ENCODE measurements around the gene RHBG. TPM values are rescaled to one million over a fixed set of nuclear protein-coding genes. Genes with fewer than 3 reads are reported as not detected.

RHBG gene
- total and polyA plus RNA-seq, 2 donors (not counting 3 experiments of a cell fraction or from before 2014, with no cell fraction given): not detected

DNA sequence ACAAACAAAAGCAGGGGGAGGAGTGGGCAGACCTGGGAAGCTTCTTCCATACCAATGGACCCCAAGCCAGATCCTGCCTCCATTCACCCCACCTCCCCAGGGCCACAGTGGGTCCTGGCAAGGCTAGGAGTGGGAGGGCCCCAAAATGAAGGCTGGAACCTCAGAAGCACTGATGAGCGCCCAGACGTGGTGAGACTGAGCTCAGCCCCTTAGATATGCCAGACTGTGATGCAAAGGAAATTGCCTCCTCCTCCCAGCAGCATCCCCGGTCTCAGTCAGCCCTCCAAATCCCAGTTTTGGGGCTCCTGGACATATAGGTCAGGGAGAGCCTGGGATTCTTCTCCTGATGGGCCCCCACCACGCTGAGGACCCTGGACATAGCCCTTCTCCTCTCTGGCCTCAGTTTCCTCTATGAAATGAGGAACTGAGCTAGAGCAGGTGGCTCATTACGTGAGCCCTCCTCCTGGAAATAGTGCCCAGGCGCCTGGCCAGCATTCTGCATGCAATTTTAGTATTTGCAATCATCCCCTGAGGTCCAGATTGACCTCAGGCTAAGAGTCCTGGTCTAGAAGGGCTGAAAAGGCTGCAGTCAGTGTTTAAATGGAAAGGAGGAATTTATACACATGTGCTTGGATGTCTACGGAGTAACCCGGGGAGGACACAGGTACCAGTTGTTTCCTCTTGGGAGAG is 33.5 kb downstream of the RHBG start:
- POLR2A ChIA-PET: no interaction called here
- H3K36me3 ChIP-seq (ENCODE audit: control insufficient read depth in 2 of 2, extremely low read depth in 1 of 2, insufficient read depth in 2 of 2, low read length in 2 of 2): no peaks in the 10 kb centered on the region
- H3K9me1 ChIP-seq (replicated peaks; ENCODE audit: control insufficient read depth, extremely low read depth, insufficient read depth, low read length): no peaks in the 10 kb centered on the region
- H3K9ac ChIP-seq (replicated peaks; ENCODE audit: extremely low read depth, insufficient read depth, low read length): no peak overlapping the region
- intact Hi-C loops (cut with micrococcal nuclease) (no loop called here), dilution Hi-C loops (cut with MboI; ENCODE audit: extremely low pct_ligation_motif_present, low sequenced_read_pairs) (no loop called here)
- no peak overlapping the region for H3K4me2 ChIP-seq (ENCODE audit: insufficient read depth, low read length)
- DNase-seq (ENCODE audit: low read depth, low spot score) (no peak), FAIRE-seq (no peak)
- TF ChIP-seq, protein P1, sequence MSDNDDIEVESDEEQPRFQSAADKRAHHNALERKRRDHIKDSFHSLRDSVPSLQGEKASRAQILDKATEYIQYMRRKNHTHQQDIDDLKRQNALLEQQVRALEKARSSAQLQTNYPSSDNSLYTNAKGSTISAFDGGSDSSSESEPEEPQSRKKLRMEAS (IDR thresholded peaks at IDR 0.05; ENCODE audit: insufficient read depth, insufficient read length): no peak
- TF ChIP-seq EZH2 (IDR thresholded peaks at IDR 0.05; ENCODE audit: borderline replicate concordance, low read depth, low read length, severe bottlenecking): no peak
- TF ChIP-seq POLR2AphosphoS5 (IDR thresholded peaks at IDR 0.05; ENCODE audit: insufficient read depth, low read depth, low read length): no peak
- TF ChIP-seq POLR2A (IDR thresholded peaks at IDR 0.05; ENCODE audit: low read depth, low read length): no peak
- no peak for TF ChIP-seq FOS (IDR thresholded peaks at IDR 0.05; ENCODE audit: borderline replicate concordance, insufficient read depth, low read length)
- TF ChIP-seq JUN (IDR thresholded peaks at IDR 0.05; ENCODE audit: borderline replicate concordance, insufficient read depth, insufficient read length, low read depth): no peak
- TF ChIP-seq GATA2 (IDR thresholded peaks at IDR 0.05; ENCODE audit: insufficient read depth, insufficient read length, low read depth, low read length): no peak
- TF ChIP-seq, protein P2, sequence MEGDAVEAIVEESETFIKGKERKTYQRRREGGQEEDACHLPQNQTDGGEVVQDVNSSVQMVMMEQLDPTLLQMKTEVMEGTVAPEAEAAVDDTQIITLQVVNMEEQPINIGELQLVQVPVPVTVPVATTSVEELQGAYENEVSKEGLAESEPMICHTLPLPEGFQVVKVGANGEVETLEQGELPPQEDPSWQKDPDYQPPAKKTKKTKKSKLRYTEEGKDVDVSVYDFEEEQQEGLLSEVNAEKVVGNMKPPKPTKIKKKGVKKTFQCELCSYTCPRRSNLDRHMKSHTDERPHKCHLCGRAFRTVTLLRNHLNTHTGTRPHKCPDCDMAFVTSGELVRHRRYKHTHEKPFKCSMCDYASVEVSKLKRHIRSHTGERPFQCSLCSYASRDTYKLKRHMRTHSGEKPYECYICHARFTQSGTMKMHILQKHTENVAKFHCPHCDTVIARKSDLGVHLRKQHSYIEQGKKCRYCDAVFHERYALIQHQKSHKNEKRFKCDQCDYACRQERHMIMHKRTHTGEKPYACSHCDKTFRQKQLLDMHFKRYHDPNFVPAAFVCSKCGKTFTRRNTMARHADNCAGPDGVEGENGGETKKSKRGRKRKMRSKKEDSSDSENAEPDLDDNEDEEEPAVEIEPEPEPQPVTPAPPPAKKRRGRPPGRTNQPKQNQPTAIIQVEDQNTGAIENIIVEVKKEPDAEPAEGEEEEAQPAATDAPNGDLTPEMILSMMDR (IDR thresholded peaks at IDR 0.05; ENCODE audit: extremely low read depth in 1 of 2, insufficient read depth in 1 of 2, low read depth in 1 of 2, low read length in 2 of 2): no peak
- TF ChIP-seq MYC (IDR thresholded peaks at IDR 0.05; ENCODE audit: low read depth, low read length): no peak
- no peaks in the 10 kb centered on the region for H3K4me1 ChIP-seq (ENCODE audit: control insufficient read depth, extremely low read depth, insufficient read depth, low read length)
- BruUV-seq (replicated peaks): no TSS peak
- CTCF ChIA-PET: interaction anchor here (0.9 to 5.1 kb wide), 2 partner anchors 17 to 43 kb away, joined by 4 to 29 read pairs; no protein-coding TSS in a partner anchor
- no peaks in the 10 kb centered on the region for H3K9me3 ChIP-seq (replicated peaks; ENCODE audit: control insufficient read depth, insufficient read depth, low read length)
- H2AFZ ChIP-seq (ENCODE audit: low read depth, low read length): no peak overlapping the region
- no peaks in the 10 kb centered on the region for H4K20me1 ChIP-seq (replicated peaks; ENCODE audit: control insufficient read depth, extremely low read depth, insufficient read depth, low read length)
- no peaks in the 10 kb centered on the region for H3K79me2 ChIP-seq (ENCODE audit: control insufficient read depth, insufficient read depth, low read length)
- H3K27ac ChIP-seq (ENCODE audit: insufficient read depth, low read depth, low read length): no peak overlapping the region
- no peak overlapping the region for H3K4me3 ChIP-seq (replicated peaks in 1 of 3; ENCODE audit: insufficient read depth in 1 of 3, low read depth in 1 of 3, low read length in 3 of 3)
- H3K27me3 ChIP-seq (ENCODE audit: control insufficient read depth in 2 of 2, insufficient read depth in 2 of 2, low read length in 2 of 2): peaks cover 20 to 31% of the 10 kb centered on the region in 2 experiments

Data from endothelial cell of umbilical vein (primary cell).